Brain microvascular endothelial cell (primary cell): Measurements from ENCODE around the gene TNFAIP2.

Experiments used
- DNase-seq: peaks from one replicate; pipeline ENCODE4 v3.0.0-alpha.2; 2020
- H3K27ac ChIP-seq: fragments of 250-450 bp; sonication (Bioruptor Pico); 2 replicates; pipeline ENCODE4 v1.5.1; 2020; ENCODE audit warnings: mild to moderate bottlenecking, moderate library complexity
- H3K27me3 ChIP-seq: fragments of 250-450 bp; sonication (Bioruptor Pico); replicated peaks from 2 replicates; pipeline ENCODE4 v1.5.1; 2020; ENCODE audit warnings: mild to moderate bottlenecking
- H3K36me3 ChIP-seq: fragments of 250-450 bp; sonication (Bioruptor Pico); replicated peaks from 2 replicates; pipeline ENCODE4 v1.5.1; 2020; ENCODE audit warnings: mild to moderate bottlenecking
- H3K4me3 ChIP-seq: 2 replicates; pipeline ENCODE4 v1.5.1; 2011; ENCODE audit warnings: low read depth, mild to moderate bottlenecking, control low read depth, low read length, moderate library complexity
- CTCF ChIP-seq: IDR thresholded peaks from 2 replicates; pipeline ENCODE4 v1.5.1; 2011; ENCODE audit warnings: low read depth, mild to moderate bottlenecking, moderate library complexity, low read length, control low read depth, inconsistent platforms; ENCODE audit errors: missing control alignments
- in situ Hi-C: cut with HindIII; loops from 2 replicates; pipeline ENCODE4 v1.10.0; 2017; ENCODE audit warnings: low sequenced_read_pairs, low pct_ligation_motif_present

The TNFAIP2 gene

GRCh38 chr14:103127356-103127755, 4.1 kb downstream of the TNFAIP2 start:
- Histone ChIP-seq H3K27me3 (no peaks in the 10 kb centered on the region), H3K27ac (no peak overlapping the region), H3K4me3 (no peak overlapping the region), H3K36me3 (no peaks in the 10 kb centered on the region)
- no peak for DNase-seq
- in situ Hi-C loops = no loop called here
- no peak for TF ChIP-seq CTCF

- no peak overlapping the region for H3K4me3 ChIP-seq
- no peaks in the 10 kb centered on the region for H3K27me3 ChIP-seq
- no peak for DNase-seq
- no peak overlapping the region for H3K27ac ChIP-seq
- H3K36me3 ChIP-seq = no peaks in the 10 kb centered on the region
- no peak for TF ChIP-seq CTCF
- in situ Hi-C loops = no loop called here
Observed at GRCh38 chr14:103127861-103128598, 4.8 kb downstream of the TNFAIP2 start.

GRCh38 chr14:103128631-103129300, 5.5 kb downstream of the TNFAIP2 start:
- in situ Hi-C loops = no loop called here
- no peaks in the 10 kb centered on the region for H3K36me3 ChIP-seq
- no peak for TF ChIP-seq CTCF
- no peaks in the 10 kb centered on the region for H3K27me3 ChIP-seq
- no peak for DNase-seq
- H3K4me3 ChIP-seq = no peak overlapping the region
- no peak overlapping the region for H3K27ac ChIP-seq

- Histone ChIP-seq H3K27me3 (no peaks in the 10 kb centered on the region), H3K36me3 (no peaks in the 10 kb centered on the region), H3K4me3 (no peak overlapping the region), H3K27ac (no peak overlapping the region)
- no peak for TF ChIP-seq CTCF
- in situ Hi-C loops = no loop called here
- DNase-seq = no peak
Observed at GRCh38 chr14:103129301-103130016, 6.2 kb downstream of the TNFAIP2 start.

- Histone ChIP-seq H3K27me3 (no peaks in the 10 kb centered on the region), H3K36me3 (no peaks in the 10 kb centered on the region), H3K4me3 (no peak overlapping the region), H3K27ac (no peak overlapping the region)
- no peak for TF ChIP-seq CTCF
- in situ Hi-C loops = no loop called here
- no peak for DNase-seq
Observed at GRCh38 chr14:103130017-103130764, 6.9 kb downstream of the TNFAIP2 start.
